Mucosa of stomach (tissue), 1 donor: Measurements from ENCODE around the gene C1GALT1.

Source experiments
- H3K27me3 ChIP-seq: one replicate; pipeline ENCODE4 v1.7.0; 2013; ENCODE audit warnings: mild to moderate bottlenecking, low read length; ENCODE audit not compliant: control insufficient read depth, insufficient read depth
- H3K36me3 ChIP-seq: one replicate; pipeline ENCODE4 v1.7.0; 2013; ENCODE audit warnings: low read length; ENCODE audit not compliant: control insufficient read depth, insufficient read depth
- H3K4me1 ChIP-seq: one replicate; pipeline ENCODE4 v1.7.0; 2013; ENCODE audit warnings: mild to moderate bottlenecking, low read length; ENCODE audit not compliant: control insufficient read depth, insufficient read depth
- H3K4me3 ChIP-seq: one replicate; pipeline ENCODE4 v1.7.0; 2013; ENCODE audit warnings: low read length
- H3K9ac ChIP-seq: one replicate; pipeline ENCODE4 v1.7.0; 2013; ENCODE audit warnings: mild to moderate bottlenecking, low read length, moderate library complexity
- H3K9me3 ChIP-seq: one replicate; pipeline ENCODE4 v1.7.0; 2013; ENCODE audit warnings: mild to moderate bottlenecking, low read length, moderate library complexity; ENCODE audit not compliant: control insufficient read depth
- donor health status: Pancreatic carcinoma.

The C1GALT1 gene

GRCh38 chr7:7272294-7272693 lies 90.0 kb downstream of the C1GALT1 start:
- Histone ChIP-seq H3K4me3 (no peak overlapping the region), H3K9me3 (no peaks in the 10 kb centered on the region), H3K4me1 (no peaks in the 10 kb centered on the region), H3K27me3 (no peaks in the 10 kb centered on the region), H3K9ac (no peak overlapping the region), H3K36me3 (no peaks in the 10 kb centered on the region)

- no peaks in the 10 kb centered on the region for H3K36me3 ChIP-seq
- H3K9ac ChIP-seq = no peak overlapping the region
- H3K4me3 ChIP-seq = no peak overlapping the region
- no peaks in the 10 kb centered on the region for H3K9me3 ChIP-seq
- H3K4me1 ChIP-seq = no peaks in the 10 kb centered on the region
- no peaks in the 10 kb centered on the region for H3K27me3 ChIP-seq
These were observed 92.4 kb downstream of the C1GALT1 start for GRCh38 chr7:7274782-7275181.

GRCh38 chr7:7276161-7276560 lies 93.8 kb downstream of the C1GALT1 start:
- no peaks in the 10 kb centered on the region for H3K4me1 ChIP-seq
- no peaks in the 10 kb centered on the region for H3K27me3 ChIP-seq
- no peaks in the 10 kb centered on the region for H3K9me3 ChIP-seq
- H3K9ac ChIP-seq = no peak overlapping the region
- H3K4me3 ChIP-seq = no peak overlapping the region
- no peaks in the 10 kb centered on the region for H3K36me3 ChIP-seq

- H3K9me3 ChIP-seq = no peaks in the 10 kb centered on the region
- H3K36me3 ChIP-seq = no peaks in the 10 kb centered on the region
- H3K4me1 ChIP-seq = no peaks in the 10 kb centered on the region
- H3K27me3 ChIP-seq = no peaks in the 10 kb centered on the region
- no peak overlapping the region for H3K4me3 ChIP-seq
- H3K9ac ChIP-seq = no peak overlapping the region
These were observed 108.2 kb downstream of the C1GALT1 start for GRCh38 chr7:7290429-7291122.

GRCh38 chr7:7292085-7292484 lies 109.7 kb downstream of the C1GALT1 start:
- Histone ChIP-seq H3K27me3 (no peaks in the 10 kb centered on the region), H3K4me3 (no peak overlapping the region), H3K9ac (no peak overlapping the region), H3K4me1 (no peaks in the 10 kb centered on the region), H3K9me3 (no peaks in the 10 kb centered on the region), H3K36me3 (no peaks in the 10 kb centered on the region)

- H3K4me3 ChIP-seq = no peak overlapping the region
- H3K36me3 ChIP-seq = no peaks in the 10 kb centered on the region
- no peaks in the 10 kb centered on the region for H3K9me3 ChIP-seq
- no peaks in the 10 kb centered on the region for H3K4me1 ChIP-seq
- H3K9ac ChIP-seq = no peak overlapping the region
- no peaks in the 10 kb centered on the region for H3K27me3 ChIP-seq
These were observed 110.3 kb downstream of the C1GALT1 start for GRCh38 chr7:7292608-7293007.

- H3K4me3 ChIP-seq = no peak overlapping the region
- no peak overlapping the region for H3K9ac ChIP-seq
These were observed 110.7 kb downstream of the C1GALT1 start for GRCh38 chr7:7293092-7293491.

GRCh38 chr7:7294911-7295310 lies 112.6 kb downstream of the C1GALT1 start:
- H3K9me3 ChIP-seq = no peaks in the 10 kb centered on the region
- H3K36me3 ChIP-seq = no peaks in the 10 kb centered on the region
- H3K27me3 ChIP-seq = no peaks in the 10 kb centered on the region
- no peak overlapping the region for H3K4me3 ChIP-seq
- H3K9ac ChIP-seq = no peak overlapping the region
- no peaks in the 10 kb centered on the region for H3K4me1 ChIP-seq

More at GRCh38 chr7:7293092-7293491, 110.7 kb downstream of the C1GALT1 start:
- Histone ChIP-seq H3K36me3 (no peaks in the 10 kb centered on the region), H3K27me3 (no peaks in the 10 kb centered on the region), H3K4me1 (no peaks in the 10 kb centered on the region), H3K9me3 (no peaks in the 10 kb centered on the region)
